Stimulated activated CD8-positive, alpha-beta memory T cell treated with anti-CD3 and anti-CD28 coated beads, Interleukin-2, amount 100 ng/mL, for 1 hour (primary cell): ENCODE data around the gene GALNT11.
"Not testable (repeated sequence)": the region's sequence is repeated elsewhere in the genome, so short reads cannot be mapped to it uniquely, and the experiment has no call there.

Experiments used
- DNase-seq, 2 donors: peaks; one replicate each; pipeline ENCODE4 v3.0.0-alpha.2; 2020; ENCODE audit warnings: low read depth in 2 of 2

Gene GALNT11

DNA sequence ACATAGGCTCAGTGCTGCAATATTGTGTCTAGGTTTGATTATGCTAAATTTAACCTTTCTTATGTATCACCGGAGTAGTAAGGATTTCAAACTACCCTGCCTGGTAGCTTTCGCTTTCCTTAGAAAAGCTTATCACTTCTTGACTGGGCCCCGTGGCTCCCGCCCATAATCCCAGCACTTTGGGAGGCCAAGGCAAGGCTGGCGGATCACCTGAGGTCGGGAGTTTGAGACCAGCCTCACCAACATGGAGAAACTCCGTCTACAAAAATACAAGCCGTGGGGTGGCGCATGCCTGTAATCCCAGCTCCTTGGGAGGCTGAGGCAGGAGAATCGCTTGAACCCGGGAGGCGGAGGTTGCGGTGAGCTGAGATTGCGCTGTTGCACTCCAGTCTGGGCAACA is 49.9 kb downstream of the GALNT11 start:
- DNase-seq: not testable (repeated sequence)

DNA sequence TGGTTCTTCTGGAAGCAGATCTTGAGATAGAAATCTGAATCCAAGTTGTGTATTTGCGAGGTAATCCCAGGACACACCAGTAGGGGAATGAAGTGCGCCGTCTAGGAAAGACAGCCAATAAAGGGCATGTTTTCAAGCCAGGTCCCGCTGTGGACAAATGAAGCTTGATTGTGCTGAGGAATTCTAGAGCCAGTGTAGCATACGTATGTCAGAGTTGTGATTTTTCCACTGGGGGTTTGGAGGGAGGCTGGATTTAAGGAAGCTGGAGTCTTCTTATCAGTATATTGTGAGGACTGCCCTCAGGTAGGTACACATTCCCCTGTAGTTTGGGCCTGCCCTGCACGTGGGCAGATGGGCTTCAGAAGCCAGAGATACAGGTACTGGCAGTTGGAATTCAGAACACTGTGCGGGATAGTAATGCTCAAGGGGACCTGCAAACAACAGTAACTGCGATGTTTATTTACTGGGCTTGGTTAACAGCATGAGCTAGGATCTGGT is 50.9 kb downstream of the GALNT11 start:
- DNase-seq: no peak

DNA sequence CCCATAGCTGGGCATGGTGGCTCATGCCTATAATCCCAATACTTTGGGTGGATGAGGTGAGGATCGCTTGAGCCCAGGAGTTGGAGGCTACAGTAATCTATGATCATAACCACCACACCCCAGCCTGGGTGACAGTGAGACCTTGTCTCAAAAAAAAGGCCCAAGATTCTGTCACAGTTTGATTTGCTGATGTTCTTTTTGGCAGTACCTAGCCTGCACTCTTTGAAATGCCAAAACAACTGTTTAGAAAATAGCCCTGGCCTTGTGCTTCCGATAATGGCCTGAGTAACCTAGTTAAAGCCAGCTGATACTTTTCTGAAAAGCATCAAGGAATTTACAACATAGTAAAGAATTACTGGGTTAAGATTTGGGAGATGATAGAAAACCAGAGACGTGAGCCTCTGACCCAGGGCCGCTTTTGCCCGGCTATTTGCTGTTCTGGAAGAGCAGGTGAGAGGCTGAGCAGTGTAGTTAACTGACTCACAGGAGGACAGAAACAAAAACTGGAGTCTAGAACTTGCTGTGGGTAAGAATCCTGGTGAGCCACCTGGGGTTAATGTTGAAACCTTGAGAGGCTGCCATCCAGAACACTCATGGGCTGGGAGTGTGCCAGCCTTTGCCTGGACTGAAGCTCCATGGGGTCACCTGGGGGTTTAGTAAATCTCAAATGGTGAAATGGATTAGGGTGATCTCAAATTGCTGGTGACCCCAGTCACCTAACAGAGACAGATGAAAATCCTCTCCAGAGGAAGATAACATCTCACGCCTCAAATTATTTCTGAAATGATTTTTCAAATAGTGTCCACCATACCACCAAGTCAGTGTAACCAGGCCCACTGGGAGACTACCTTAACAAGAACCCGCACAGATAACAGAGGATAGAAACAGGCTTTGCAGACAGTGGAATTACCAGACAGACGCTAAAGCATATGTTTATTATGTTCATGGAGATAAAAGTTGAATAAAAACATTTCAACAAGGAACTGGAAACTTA is 51.8 kb downstream of the GALNT11 start:
- no peak for DNase-seq

DNA sequence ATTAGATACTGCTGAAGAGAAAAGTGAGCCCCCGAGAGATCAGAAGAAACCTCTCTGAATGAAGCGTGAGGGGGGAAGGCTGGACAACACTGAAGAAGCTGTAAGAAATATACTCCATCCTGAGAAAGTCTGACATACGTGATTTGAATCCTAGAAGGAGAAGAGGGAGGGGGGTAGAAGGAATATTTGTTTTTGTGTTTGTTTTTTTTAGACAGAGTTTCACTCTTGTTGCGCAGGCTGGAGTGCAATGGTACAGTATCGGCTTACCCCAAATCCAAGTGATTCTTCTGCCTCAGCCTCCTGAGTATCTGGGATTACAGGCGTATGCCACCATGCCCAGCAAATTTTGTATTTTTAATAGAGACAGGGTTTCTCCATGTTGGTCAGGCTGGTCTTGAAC is 52.6 kb downstream of the GALNT11 start:
- DNase-seq: no peak

GRCh38 chr7:152078786-152079185 is 53.3 kb downstream of the GALNT11 start:
- DNase-seq: no peak

- DNase-seq: no peak
These were observed 55.6 kb downstream of the GALNT11 start for GRCh38 chr7:152081088-152081487.

DNA sequence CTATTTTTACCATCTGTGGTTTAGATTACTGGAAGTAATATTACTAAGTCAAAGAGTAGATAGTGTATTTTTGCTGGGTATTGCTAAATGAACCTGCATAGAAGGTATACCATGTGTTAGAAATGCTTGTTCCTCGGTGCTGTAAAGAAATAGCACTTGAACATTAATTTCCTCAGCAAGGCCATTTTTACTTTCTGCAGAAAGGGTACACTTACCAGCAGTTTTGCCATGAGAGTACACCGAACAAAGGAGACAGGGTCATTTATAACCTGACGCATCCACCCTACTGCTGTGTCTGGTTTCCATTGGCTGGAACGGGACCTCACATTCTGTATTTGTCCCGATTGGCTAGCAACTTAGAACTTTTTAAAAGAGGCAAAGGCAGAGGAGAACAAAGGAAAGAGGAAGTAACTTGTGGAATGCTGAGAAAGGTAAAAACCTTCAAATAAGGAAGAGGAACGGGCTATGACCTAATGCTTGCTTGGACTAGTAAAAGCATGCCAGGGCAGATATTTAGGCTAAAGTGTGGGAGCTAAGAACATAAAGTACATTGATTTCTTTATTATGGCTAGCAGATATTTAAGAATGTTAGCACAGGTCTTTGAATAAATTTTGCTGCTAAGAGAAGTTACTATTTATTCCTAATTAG is 56.7 kb downstream of the GALNT11 start:
- not testable (repeated sequence) for DNase-seq

DNA sequence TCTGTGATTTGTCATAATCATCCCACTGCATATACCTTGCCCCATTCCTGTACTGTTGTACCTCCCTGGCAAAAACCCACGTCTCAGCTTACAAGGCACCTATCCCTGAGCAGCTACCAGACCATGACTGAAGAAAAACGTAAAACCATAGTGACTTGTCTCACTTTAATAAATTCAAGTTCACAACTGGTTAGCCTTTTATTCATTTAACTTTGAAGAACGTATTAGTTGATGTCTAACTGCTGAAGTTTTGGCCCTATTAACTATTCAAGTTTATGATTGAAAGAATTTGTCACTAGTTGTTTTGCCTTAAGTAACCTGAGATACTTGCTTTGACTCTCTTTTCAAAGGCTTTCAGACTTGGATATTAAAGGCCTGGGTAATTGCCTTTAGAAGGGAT is 59.7 kb downstream of the GALNT11 start:
- DNase-seq: no peak

DNA sequence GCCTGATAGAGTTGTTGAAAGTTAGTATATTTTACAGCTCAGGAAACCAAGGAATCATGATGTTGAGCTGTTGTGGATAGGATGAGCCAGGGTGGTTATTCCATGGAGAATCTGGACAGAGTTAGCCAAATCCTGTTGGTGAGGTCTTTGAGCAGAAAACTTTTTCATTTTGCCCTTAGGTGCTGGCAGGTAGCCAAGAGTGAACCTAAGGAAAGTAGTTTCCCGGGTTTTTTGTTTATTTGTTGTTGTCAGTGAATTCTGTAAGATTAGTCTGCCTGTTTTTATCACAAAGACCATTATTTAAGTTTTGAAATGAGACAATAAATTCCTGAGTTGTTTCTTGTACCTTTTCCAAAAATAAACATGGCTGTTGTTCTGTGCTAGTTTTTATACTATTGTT is 61.0 kb downstream of the GALNT11 start:
- no peak for DNase-seq

GRCh38 chr7:152089183-152089582 is 63.7 kb downstream of the GALNT11 start:
- no peak for DNase-seq

GRCh38 chr7:152090747-152091146 is 65.3 kb downstream of the GALNT11 start:
- no peak for DNase-seq

- DNase-seq: no peak
These were observed 68.2 kb downstream of the GALNT11 start for GRCh38 chr7:152093717-152094116.

- DNase-seq: no peak
These were observed 70.3 kb downstream of the GALNT11 start for GRCh38 chr7:152095771-152096170.

DNA sequence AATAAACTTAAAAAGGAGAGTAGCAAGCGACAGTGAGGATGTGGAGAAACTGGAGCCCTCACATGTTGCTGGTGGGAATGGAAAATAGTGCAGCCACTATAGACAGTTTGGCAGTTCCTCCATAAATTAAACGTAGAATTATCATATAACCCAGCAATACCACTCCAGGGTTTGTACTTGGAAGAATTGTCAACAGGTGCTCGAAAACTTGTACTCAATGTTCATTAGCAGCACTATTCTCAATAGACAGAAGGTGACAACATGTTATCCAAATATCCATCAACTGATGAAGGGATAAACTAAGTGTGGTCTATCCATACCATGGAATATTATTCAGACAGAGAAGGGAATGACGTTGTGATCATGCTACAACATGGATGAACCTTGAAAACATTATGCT is 71.9 kb downstream of the GALNT11 start:
- DNase-seq: no peak

- DNase-seq: no peak
These were observed 77.6 kb downstream of the GALNT11 start for GRCh38 chr7:152103066-152103465.

DNA sequence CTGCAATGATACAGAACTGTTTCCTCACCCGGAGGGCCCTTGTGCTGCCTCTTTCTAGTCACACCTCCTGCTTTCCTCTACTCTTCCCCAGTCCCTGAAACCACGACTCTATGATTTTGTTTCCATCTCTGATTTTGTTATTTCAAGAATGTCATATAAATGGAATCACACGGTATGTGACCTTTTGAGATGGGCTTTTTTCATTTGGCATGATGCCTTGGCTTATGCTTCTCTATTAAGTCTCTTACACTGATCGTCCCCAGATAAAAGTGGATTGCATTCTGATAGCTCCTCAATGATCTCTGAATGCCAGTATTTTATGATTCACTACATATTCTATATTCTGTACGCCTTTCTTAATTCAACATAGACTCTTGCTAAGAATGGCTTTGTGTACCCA is 78.2 kb downstream of the GALNT11 start:
- DNase-seq: no peak

DNA sequence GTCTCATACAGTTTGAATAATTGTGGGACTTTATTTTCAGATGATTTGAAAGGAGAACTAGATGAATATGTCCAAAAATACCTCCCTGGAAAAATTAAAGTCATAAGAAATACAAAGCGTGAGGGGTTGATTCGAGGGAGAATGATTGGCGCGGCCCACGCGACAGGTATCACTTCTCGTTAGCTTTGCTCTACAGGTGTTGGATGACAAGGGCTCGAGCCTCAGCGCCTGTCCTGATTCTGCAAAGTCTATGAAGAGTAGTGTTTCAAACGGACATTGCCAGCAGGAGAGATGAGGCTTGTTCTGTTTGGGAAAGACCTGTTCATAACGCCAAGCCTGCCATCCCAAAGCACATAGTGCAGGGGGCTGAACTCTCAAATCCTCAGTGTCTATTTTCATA is 79.7 kb downstream of the GALNT11 start:
- DNase-seq: no peak

- DNase-seq: no peak
These were observed 81.5 kb downstream of the GALNT11 start for GRCh38 chr7:152106990-152107389.

GRCh38 chr7:152107945-152108344 is 82.5 kb downstream of the GALNT11 start:
- DNase-seq: no peak

GRCh38 chr7:152108359-152108758 is 82.9 kb downstream of the GALNT11 start:
- no peak for DNase-seq

DNA sequence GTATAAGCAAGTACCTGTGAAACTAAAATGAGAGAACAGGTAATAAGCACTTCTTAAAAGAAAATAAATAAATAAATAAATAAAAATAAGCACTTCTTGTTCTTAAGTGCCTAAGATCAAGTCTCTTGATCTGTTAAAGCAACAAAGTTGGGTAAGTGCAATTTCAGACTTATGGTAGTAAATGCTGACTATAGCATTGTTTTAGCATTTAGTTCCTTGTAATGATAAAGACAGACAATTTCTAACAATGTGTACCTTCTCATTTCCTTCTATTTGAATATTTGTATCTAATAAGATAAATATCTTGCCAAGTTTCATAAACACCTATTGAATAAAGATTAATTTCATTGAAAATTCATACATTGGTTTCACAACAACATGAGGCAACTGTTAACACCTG is 87.4 kb downstream of the GALNT11 start:
- DNase-seq: no peak

- no peak for DNase-seq
These were observed 89.7 kb downstream of the GALNT11 start for GRCh38 chr7:152115021-152115718.
